Testis (tissue), 3 donors: ENCODE data around the gene EVC. TPM values are rescaled to one million over a fixed set of nuclear protein-coding genes. Genes with fewer than 3 reads are reported as not detected.

Experiments
- DNase-seq: peaks from one replicate; pipeline ENCODE4 v3.0.0-alpha.2; 2019
- H3K27ac ChIP-seq, 2 donors: fragments of 200-600 bp; sonication (generic); one replicate each; pipeline ENCODE4 v1.5.1; 2019
- H3K27me3 ChIP-seq: fragments of 200-600 bp; sonication (generic); one replicate; pipeline ENCODE4 v1.5.1; 2019
- H3K36me3 ChIP-seq: fragments of 200-600 bp; sonication (generic); one replicate; pipeline ENCODE4 v1.5.1; 2017; ENCODE audit warnings: low read depth; ENCODE audit errors: missing control alignments
- H3K4me1 ChIP-seq: fragments of 200-600 bp; sonication (generic); one replicate; pipeline ENCODE4 v1.5.1; 2019
- H3K4me3 ChIP-seq, 2 donors: fragments of 200-600 bp; sonication (generic); one replicate each; pipeline ENCODE4 v1.5.1; 2017 to 2019
- H3K9me3 ChIP-seq: fragments of 200-600 bp; sonication (generic); one replicate; pipeline ENCODE4 v1.5.1; 2017
- CTCF ChIP-seq, 3 experiments: fragments of 450-650 bp in 2 of 3; fragments of 200-600 bp in 1 of 3; sonication (generic) in 1 of 3; IDR thresholded peaks; one replicate each; pipeline ENCODE4 v1.5.1; 2016 to 2019; ENCODE audit warnings: antibody characterized with exemption in 3 of 3, mild to moderate bottlenecking in 2 of 3, moderate library complexity in 1 of 3
- POLR2A ChIP-seq: fragments of 450-650 bp; IDR thresholded peaks from one replicate; pipeline ENCODE4 v1.6.1; 2017; ENCODE audit warnings: antibody characterized with exemption, mild to moderate bottlenecking, moderate library complexity
- WGBS, 2 donors: methylation state at CpG; one replicate each; pipeline ENCODE4 v1.1.5; 2018; 5-methylcytosine and 5-hydroxymethylcytosine counted together
- intact Hi-C: fragments of 100-400 bp; cut with DNase I; formaldehyde crosslinking; loops from one replicate; pipeline ENCODE4 v1.15.1; 2023; ENCODE audit warnings: low total_unique reads
- polyA plus RNA-seq: library from polyadenylated mRNA; stranded (reverse); fragments of 350-450 nt; fragmentation: Illumina TruSeq; extraction: RNeasy Lipid Tissue Mini Kit (QIAGEN cat#74804); gene quantifications from one replicate; pipeline ENCODE4 v1.2.3, GENCODE V29; 2014; ENCODE audit warnings: low read depth, low replicate concordance; ENCODE audit not compliant: insufficient read depth
- total RNA-seq, 2 donors: library from RNA; depleted of rRNA; stranded (reverse); fragments of >200 nt; gene quantifications; one replicate each; pipeline ENCODE4 v1.2.3, GENCODE V29; 2016

Gene EVC
- total and polyA plus RNA-seq, 3 donors from 2014 or later, result 9.0 to 39.6 (median 33.4) TPM

GRCh38 chr4:5712931-5713330 lies 1.9 kb downstream of the EVC start:
- no peak overlapping the region for H3K27ac ChIP-seq
- no peaks in the 10 kb centered on the region for H3K27me3 ChIP-seq
- no peaks in the 10 kb centered on the region for H3K9me3 ChIP-seq
- H3K4me3 ChIP-seq, result no peak overlapping the region
- no peaks in the 10 kb centered on the region for H3K36me3 ChIP-seq
- WGBS, 2 donors, result 75 to 82% methylated on average over 3 of the region's 3 CpGs
- intact Hi-C loops, result no loop called here
- peaks cover 19% of the 10 kb centered on the region for H3K4me1 ChIP-seq
- no peak for DNase-seq
- no peak for TF ChIP-seq CTCF (IDR thresholded peaks at IDR 0.05)
- no peak for TF ChIP-seq POLR2A

DNA sequence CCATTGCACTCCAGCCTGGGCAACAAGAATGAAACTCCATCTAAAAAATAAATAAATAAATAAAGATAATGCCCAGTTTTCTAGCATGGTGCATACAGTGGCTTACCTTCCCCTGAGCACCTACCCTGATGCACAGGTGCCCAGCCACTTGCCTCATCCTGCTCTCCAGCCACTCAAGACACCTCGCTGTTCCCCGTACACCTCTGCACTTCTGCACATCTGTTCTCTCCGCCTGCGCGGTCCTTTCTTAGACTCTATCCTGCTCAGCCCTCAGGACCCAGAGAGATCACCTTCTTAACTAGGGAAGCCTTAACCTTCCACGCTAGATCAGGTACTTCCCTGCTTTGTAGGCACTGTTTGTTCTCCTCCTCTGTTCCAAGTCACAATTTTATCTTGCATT lies 2.9 kb downstream of the EVC start:
- no peak overlapping the region for H3K27ac ChIP-seq
- no peaks in the 10 kb centered on the region for H3K36me3 ChIP-seq
- H3K4me1 ChIP-seq, result peaks cover 19% of the 10 kb centered on the region
- intact Hi-C loops, result no loop called here
- no peak overlapping the region for H3K4me3 ChIP-seq
- no peak for DNase-seq
- no peaks in the 10 kb centered on the region for H3K9me3 ChIP-seq
- WGBS, 2 donors, result 79 to 82% methylated on average over 6 of the region's 6 CpGs
- TF ChIP-seq CTCF (IDR thresholded peaks at IDR 0.05), result no peak
- no peak for TF ChIP-seq POLR2A
- H3K27me3 ChIP-seq, result no peaks in the 10 kb centered on the region

GRCh38 chr4:5715357-5715756 lies 4.4 kb downstream of the EVC start:
- Histone ChIP-seq H3K27me3 (no peaks in the 10 kb centered on the region), H3K4me1 (peaks cover 11% of the 10 kb centered on the region), H3K36me3 (no peaks in the 10 kb centered on the region), H3K27ac (no peak overlapping the region), H3K9me3 (no peaks in the 10 kb centered on the region), H3K4me3 (no peak overlapping the region)
- 44 to 48% methylated on average over 2 of the region's 2 CpGs for WGBS, 2 donors
- TF ChIP-seq CTCF (IDR thresholded peaks at IDR 0.05), result no peak
- no peak for TF ChIP-seq POLR2A
- intact Hi-C loops, result no loop called here
- no peak for DNase-seq

DNA sequence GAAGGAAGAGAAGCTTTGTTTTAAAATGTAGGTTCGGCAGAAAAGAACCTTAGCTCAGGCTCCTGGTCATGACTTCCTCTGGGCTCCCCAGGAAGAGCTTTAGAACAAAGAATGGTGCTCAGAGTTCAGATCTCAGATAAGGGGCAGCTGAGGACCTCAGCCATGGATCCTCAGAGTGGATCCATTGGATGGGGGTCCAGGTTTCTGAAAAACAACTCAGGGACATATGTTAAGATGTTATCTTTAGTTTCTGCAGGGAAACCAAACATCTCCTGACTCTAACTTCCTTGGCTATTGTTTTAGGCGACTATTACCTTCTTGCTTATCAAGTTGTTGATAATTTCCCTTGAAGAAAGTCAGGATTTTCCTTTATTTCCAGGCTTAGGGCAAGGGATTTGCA lies 5.4 kb downstream of the EVC start:
- Histone ChIP-seq H3K4me3 (no peak overlapping the region), H3K27me3 (no peaks in the 10 kb centered on the region), H3K9me3 (no peaks in the 10 kb centered on the region), H3K36me3 (no peaks in the 10 kb centered on the region), H3K4me1 (peaks cover 11% of the 10 kb centered on the region), H3K27ac (no peak overlapping the region)
- no peak for TF ChIP-seq POLR2A
- TF ChIP-seq CTCF (IDR thresholded peaks at IDR 0.05), result no peak
- intact Hi-C loops, result no loop called here
- DNase-seq, result no peak
- 86 to 91% methylated on average over 2 of the region's 2 CpGs for WGBS, 2 donors

GRCh38 chr4:5717449-5718158 lies 6.6 kb downstream of the EVC start:
- no peak for TF ChIP-seq POLR2A
- intact Hi-C loops, result no loop called here
- WGBS, 2 donors, result 78 to 79% methylated on average over 4 of the region's 4 CpGs
- H3K9me3 ChIP-seq, result no peaks in the 10 kb centered on the region
- H3K4me1 ChIP-seq, result peaks cover 3% of the 10 kb centered on the region
- H3K36me3 ChIP-seq, result no peaks in the 10 kb centered on the region
- peak overlapping the region in 1 of 2 donors; percentile 35 for H3K27ac ChIP-seq
- no peaks in the 10 kb centered on the region for H3K27me3 ChIP-seq
- H3K4me3 ChIP-seq, result no peak overlapping the region
- no peak for DNase-seq
